Keratinocyte (primary cell): ENCODE data around the gene SORL1-AS1.

Source experiments
- CTCF ChIP-seq, 3 experiments: IDR thresholded peaks in 1 of 3; conservative IDR thresholded peaks in 1 of 3; optimal IDR thresholded peaks in 1 of 3; 2 replicates in 2 of 3; 3 replicates in 1 of 3; pipeline versions ENCODE3 to v1.5.1; 2011; ENCODE audit warnings: low read length in 3 of 3, mild to moderate bottlenecking in 3 of 3, moderate library complexity in 2 of 3, control low read depth in 1 of 3, inconsistent platforms in 1 of 3; ENCODE audit not compliant: insufficient read depth in 2 of 3; ENCODE audit errors: extremely low read depth in 1 of 3
- EZH2 ChIP-seq: IDR thresholded peaks from one replicate; pipeline ENCODE4 v1.6.1; 2012; ENCODE audit warnings: inconsistent platforms, mild to moderate bottlenecking, low read length, moderate library complexity

DNA sequence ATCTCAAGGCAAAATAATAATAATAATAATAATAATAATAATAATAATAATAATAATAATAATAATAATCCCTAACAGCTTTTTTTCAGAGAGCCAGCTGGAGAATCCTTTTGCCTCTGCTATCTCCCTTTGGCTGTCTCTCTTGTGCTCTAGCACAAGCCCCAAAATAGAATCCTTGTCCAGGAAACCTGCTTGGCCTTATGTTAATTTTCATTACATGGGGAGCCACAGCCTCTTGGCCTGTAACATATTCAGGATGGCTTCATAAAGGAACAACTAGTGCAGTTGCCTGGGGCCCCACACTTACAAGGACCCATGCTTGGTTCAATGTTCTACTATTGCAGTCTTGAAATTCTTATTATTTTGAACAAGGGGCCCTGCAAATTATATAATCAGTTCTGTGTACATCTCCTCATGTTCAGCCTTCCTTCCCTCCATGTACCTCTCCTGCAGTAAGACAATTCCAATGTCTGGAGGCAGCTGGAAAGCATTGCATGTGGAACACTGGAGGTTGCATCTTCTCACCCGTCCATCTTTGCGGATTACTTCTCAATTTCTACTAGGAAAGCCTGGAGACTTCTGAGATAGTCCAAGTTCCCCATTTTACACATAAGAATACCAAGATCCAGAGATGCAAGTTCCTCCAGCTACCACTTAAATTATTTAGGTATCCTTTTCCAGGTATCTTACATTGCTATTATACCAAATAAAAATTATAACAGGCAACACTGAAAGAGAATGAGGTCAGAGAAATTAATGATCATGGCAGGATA lies 38.4 kb downstream of the SORL1-AS1 start:
- TF ChIP-seq CTCF (optimal IDR thresholded peaks at IDR 0.05 in 1 of 3, IDR thresholded peaks at IDR 0.05 in 1 of 3, conservative IDR thresholded peaks at IDR 0.05 in 1 of 3; ENCODE audit: extremely low read depth in 1 of 3, insufficient read depth in 2 of 3, low read length in 3 of 3) (no peak), EZH2 (no peak)
